H9 (cell line): ENCODE results near the gene IL1R2. TPM values are rescaled to one million over a fixed set of nuclear protein-coding genes. Genes with fewer than 3 reads are reported as not detected.

Source experiments
- DNase-seq: peaks from one replicate; pipeline ENCODE4 v3.0.0-alpha.2; 2017
- H2AFZ ChIP-seq: one replicate; pipeline ENCODE4 v1.6.1; 2013; ENCODE audit warnings: mild to moderate bottlenecking, low read length, control low read depth, moderate library complexity
- H2AK5ac ChIP-seq: 2 replicates; pipeline ENCODE4 v1.6.1; 2013; ENCODE audit warnings: low read length, control low read depth, mixed read lengths; ENCODE audit not compliant: insufficient read length
- H2BK120ac ChIP-seq: one replicate; pipeline ENCODE4 v1.6.1; 2013; ENCODE audit warnings: low read depth, mild to moderate bottlenecking, low read length, control low read depth, inconsistent platforms; ENCODE audit not compliant: poor library complexity, severe bottlenecking
- H2BK12ac ChIP-seq: 2 replicates; pipeline ENCODE4 v1.6.1; 2013; ENCODE audit warnings: low read length, control low read depth, mixed read lengths, low read depth; ENCODE audit not compliant: insufficient read length
- H2BK15ac ChIP-seq: 2 replicates; pipeline ENCODE4 v1.6.1; 2013; ENCODE audit warnings: low read depth, low read length, control low read depth
- H2BK20ac ChIP-seq: one replicate; pipeline ENCODE4 v1.6.1; 2013; ENCODE audit warnings: low read depth, mild to moderate bottlenecking, low read length, control low read depth, inconsistent platforms; ENCODE audit not compliant: poor library complexity, severe bottlenecking
- H2BK5ac ChIP-seq: 2 replicates; pipeline ENCODE4 v1.6.1; 2013; ENCODE audit warnings: low read length, control low read depth, mixed read lengths; ENCODE audit not compliant: insufficient read length
- H3K14ac ChIP-seq: 2 replicates; pipeline ENCODE4 v1.6.1; 2013; ENCODE audit warnings: low read length, control low read depth; ENCODE audit not compliant: insufficient read depth
- H3K18ac ChIP-seq: 2 replicates; pipeline ENCODE4 v1.6.1; 2013; ENCODE audit warnings: low read depth, mild to moderate bottlenecking, mixed read lengths, low read length, control low read depth; ENCODE audit not compliant: insufficient read length
- H3K23ac ChIP-seq: 2 replicates; pipeline ENCODE4 v1.6.1; 2013; ENCODE audit warnings: low read length, control low read depth, mixed read lengths, low read depth; ENCODE audit not compliant: insufficient read length
- H3K23me2 ChIP-seq: 2 replicates; pipeline ENCODE4 v1.6.1; 2013; ENCODE audit warnings: low read depth, mild to moderate bottlenecking, mixed read lengths, low read length, control low read depth; ENCODE audit not compliant: insufficient read length, poor library complexity, severe bottlenecking
- H3K27ac ChIP-seq: 2 replicates; pipeline ENCODE4 v1.5.1; 2013; ENCODE audit warnings: low read length, control low read depth, mixed read lengths, low read depth; ENCODE audit not compliant: insufficient read length
- H3K27me3 ChIP-seq: 2 replicates; pipeline ENCODE4 v1.6.1; 2013; ENCODE audit warnings: low read length, control low read depth, inconsistent platforms; ENCODE audit not compliant: insufficient read depth
- H3K4ac ChIP-seq: 2 replicates; pipeline ENCODE4 v1.6.1; 2013; ENCODE audit warnings: low read depth, mild to moderate bottlenecking, control low read depth, inconsistent platforms, low read length, moderate library complexity
- H3K4me1 ChIP-seq: 2 replicates; pipeline ENCODE4 v1.6.1; 2013; ENCODE audit warnings: low read length, control low read depth, inconsistent platforms; ENCODE audit not compliant: insufficient read depth
- H3K4me2 ChIP-seq: 2 replicates; pipeline ENCODE4 v1.6.1; 2013; ENCODE audit warnings: low read length, control low read depth, mixed read lengths; ENCODE audit not compliant: insufficient read length, insufficient read depth
- H3K56ac ChIP-seq: 2 replicates; pipeline ENCODE4 v1.6.1; 2013; ENCODE audit warnings: low read depth, mild to moderate bottlenecking, mixed read lengths, low read length, control low read depth; ENCODE audit not compliant: insufficient read length
- H3K79me1 ChIP-seq: 2 replicates; pipeline ENCODE4 v1.6.1; 2013; ENCODE audit warnings: low read depth, mild to moderate bottlenecking, moderate library complexity, low read length, control low read depth, inconsistent platforms; ENCODE audit not compliant: insufficient read depth, poor library complexity, severe bottlenecking
- H3K79me2 ChIP-seq: 2 replicates; pipeline ENCODE4 v1.6.1; 2013; ENCODE audit warnings: low read length, control low read depth, inconsistent platforms; ENCODE audit not compliant: insufficient read depth
- H3K9ac ChIP-seq: 2 replicates; pipeline ENCODE4 v1.6.1; 2013; ENCODE audit warnings: low read length, control low read depth, mixed read lengths; ENCODE audit not compliant: insufficient read length; ENCODE audit errors: extremely low read depth
- H3K9me3 ChIP-seq: one replicate; pipeline ENCODE4 v1.6.1; 2013; ENCODE audit warnings: low read depth, low read length, inconsistent platforms; ENCODE audit not compliant: control insufficient read depth
- H3T11ph ChIP-seq: one replicate; pipeline ENCODE4 v1.6.1; 2013; ENCODE audit warnings: mild to moderate bottlenecking, low read length, control low read depth, inconsistent platforms
- H4K20me1 ChIP-seq: one replicate; pipeline ENCODE4 v1.6.1; 2013; ENCODE audit not compliant: control insufficient read depth, insufficient read length, insufficient read depth
- H4K5ac ChIP-seq: 2 replicates; pipeline ENCODE4 v1.6.1; 2013; ENCODE audit warnings: low read depth, mild to moderate bottlenecking, mixed read lengths, low read length, control low read depth; ENCODE audit not compliant: insufficient read length
- H4K8ac ChIP-seq: replicated peaks from 2 replicates; pipeline ENCODE4 v1.6.1; 2013; ENCODE audit warnings: low read length, control low read depth, mixed read lengths, low read depth; ENCODE audit not compliant: insufficient read length
- H4K91ac ChIP-seq: 2 replicates; pipeline ENCODE4 v1.6.1; 2013; ENCODE audit warnings: low read depth, mild to moderate bottlenecking, moderate library complexity, mixed read lengths, low read length, control low read depth; ENCODE audit not compliant: insufficient read length
- H3K27ac Mint-ChIP-seq, 3 experiments: 2 replicates in 2 of 3; 3 replicates in 1 of 3; pipeline ENCODE4 v1.8.0; 2020 to 2021; ENCODE audit warnings: mixed read lengths in 3 of 3, mild to moderate bottlenecking in 1 of 3, moderate library complexity in 1 of 3
- H3K27me3 Mint-ChIP-seq: 2 replicates; pipeline ENCODE4 v1.8.0; 2021; ENCODE audit warnings: low read depth, mild to moderate bottlenecking, moderate library complexity, mixed read lengths
- H3K36me3 Mint-ChIP-seq, 3 experiments: 2 replicates in 2 of 3; 3 replicates in 1 of 3; pipeline ENCODE4 v1.8.0; 2020 to 2021; ENCODE audit warnings: low read depth in 3 of 3, mixed read lengths in 3 of 3; ENCODE audit not compliant: insufficient read depth in 1 of 3
- H3K4me1 Mint-ChIP-seq, 2 experiments: 2 replicates each; pipeline ENCODE4 v1.8.0; 2020; ENCODE audit warnings: mixed read lengths in 2 of 2
- H3K4me3 Mint-ChIP-seq, 2 experiments: 2 replicates in 1 of 2; 3 replicates in 1 of 2; pipeline ENCODE4 v1.8.0; 2020 to 2021; ENCODE audit warnings: mild to moderate bottlenecking in 2 of 2, mixed read lengths in 2 of 2, moderate library complexity in 1 of 2
- H3K9me3 Mint-ChIP-seq, 2 experiments: 2 replicates in 1 of 2; 3 replicates in 1 of 2; pipeline ENCODE4 v1.8.0; 2020; ENCODE audit warnings: mild to moderate bottlenecking in 2 of 2, mixed read lengths in 2 of 2, moderate library complexity in 1 of 2
- CTCF ChIP-seq: fragments of 200-600 bp; sonication (generic); conservative IDR thresholded peaks from 3 replicates; pipeline ENCODE4 v1.8.0; 2021; ENCODE audit warnings: antibody characterized with exemption, mild to moderate bottlenecking
- WGBS: extraction: QIAGEN DNeasy Blood & Tissue Kit; methylation state at CpG from one replicate; pipeline ENCODE4 v1.1.7; 2013; ENCODE audit warnings: missing lambda C conversion rate, low lambda C conversion rate, mixed read lengths; ENCODE audit not compliant: insufficient read length; ENCODE audit errors: extremely low coverage; 5-methylcytosine and 5-hydroxymethylcytosine counted together
- total RNA-seq: library from RNA; stranded (reverse); gene quantifications from 2 replicates; pipeline ENCODE4 v1.2.1, GENCODE V29; 2021

Gene IL1R2
- total RNA-seq, 1 experiment from 2014 or later, result not detected

- Histone ChIP-seq H3K56ac (no peak overlapping the region), H3K79me2 (no peaks in the 10 kb centered on the region), H4K5ac (no peak overlapping the region), H3K27me3 (no peaks in the 10 kb centered on the region), H2BK120ac (no peak overlapping the region), H3T11ph (no peak overlapping the region), H2BK5ac (no peak overlapping the region), H2AK5ac (no peak overlapping the region), H3K23ac (no peak overlapping the region), H3K4me2 (no peak overlapping the region), H4K20me1 (no peaks in the 10 kb centered on the region), H2BK12ac (no peak overlapping the region), H4K8ac (no peak overlapping the region), H3K23me2 (no peaks in the 10 kb centered on the region), H2AFZ (no peak overlapping the region), H3K14ac (no peak overlapping the region), H3K4me1 (no peaks in the 10 kb centered on the region), H3K27ac (no peak overlapping the region), H3K79me1 (no peaks in the 10 kb centered on the region), H4K91ac (no peak overlapping the region), H3K4ac (no peak overlapping the region), H3K9ac (no peak overlapping the region), H3K18ac (no peak overlapping the region), H2BK15ac (no peak overlapping the region), H3K9me3 (no peaks in the 10 kb centered on the region), H2BK20ac (no peak overlapping the region)
- H3K27ac Mint-ChIP-seq, result no peak overlapping the region
- peaks cover 9 to 12% of the 10 kb centered on the region in 2 experiments; a peak in 3 of 4 replicates for H3K4me1 Mint-ChIP-seq
- TF ChIP-seq CTCF, result no peak
- no peak for DNase-seq
- no peak overlapping the region for H3K4me3 Mint-ChIP-seq
- peaks cover 0 to 4% (median 0%) of the 10 kb centered on the region in 3 experiments; a peak in 1 of 7 replicates for H3K36me3 Mint-ChIP-seq
- H3K9me3 Mint-ChIP-seq, result no peaks in the 10 kb centered on the region; a peak in 1 of 5 replicates
- H3K27me3 Mint-ChIP-seq, result peaks cover 4% of the 10 kb centered on the region
- no CpG with 5 or more reads among the region's 7 CpGs for WGBS
These were observed 69.5 kb downstream of the IL1R2 start for GRCh38 chr2:102061286-102061699.
